Measurements from ENCODE around the gene CWF19L2.
"Not testable (repeated sequence)": the region's sequence is repeated elsewhere in the genome, so short reads cannot be mapped to it uniquely, and the experiment has no call there.

- not testable (repeated sequence) for TF ChIP-seq CTCF, POLR2A (IDR thresholded peaks at IDR 0.05)
Observed at GRCh38 chr11:107466275-107466866, 8.7 kb upstream of the CWF19L2 start.
